Measurements from ENCODE around the gene SARS1. TPM values are rescaled to one million over a fixed set of nuclear protein-coding genes. Genes with fewer than 3 reads are reported as not detected.

The SARS1 gene
- total and polyA plus RNA-seq, 2 of the 13 experiments (the other 11 are each of a cell fraction or from before 2014, with no cell fraction given), result 103 to 134 TPM

- ChIA-PET POLR2A (interaction anchor here (0.7 to 1.8 kb wide), 3 partner anchors 12 to 134 kb away, joined by 3 to 6 read pairs (median 4); partner anchors contain the start of gene SORT1), CTCF (ENCODE audit: low intra/inter-chr PET ratio, low total read pairs) (interaction anchor here (0.6 to 3.0 kb wide), 16 partner anchors 11 to 435 kb away, joined by 3 to 76 read pairs (median 6); partner anchors contain the start of genes CELSR2, CYB561D1, PSRC1 and SORT1)
- intact Hi-C loops (cut with micrococcal nuclease; ENCODE audit: unreplicated experiment) (loop anchor here (1.0 to 5.0 kb wide), 6 partner anchors 11 to 171 kb away; partner anchors contain the start of genes PSRC1 and TMEM167B), in situ Hi-C loops (cut with HindIII; ENCODE audit: extremely low pct_ligation_motif_present, low pct_unique_long_range_greater_than_20kb) (loop anchor here (5.0 to 10.0 kb wide), 3 partner anchors 61 to 271 kb away; partner anchors contain the start of gene GPR61)
- no TSS peak for BruUV-seq (replicated peaks)
- H4K20me1 ChIP-seq (ENCODE audit: insufficient read depth, low read length), result no peaks in the 10 kb centered on the region
- H3K79me2 ChIP-seq (ENCODE audit: insufficient read depth, low read length), result no peaks in the 10 kb centered on the region
- FAIRE-seq (peak; percentile 91), DNase-seq (ENCODE audit: low spot score) (peak; percentile 93), ATAC-seq (peak; percentile 99)
- no peak overlapping the region for H3K27ac ChIP-seq (ENCODE audit: extremely low read length, insufficient read depth, low read length)
- H2AFZ ChIP-seq (ENCODE audit: low read length), result no peak overlapping the region
- no peak overlapping the region for H3K4me3 ChIP-seq (replicated peaks in 1 of 3; ENCODE audit: insufficient read depth in 1 of 3, low read depth in 2 of 3, low read length in 3 of 3)
- no peaks in the 10 kb centered on the region for H3K27me3 ChIP-seq (ENCODE audit: control insufficient read depth in 1 of 2, insufficient read depth in 2 of 2, low read length in 2 of 2)
- peaks cover 3 to 16% of the 10 kb centered on the region in 2 experiments; a peak in 4 of 5 replicates for H3K36me3 ChIP-seq (replicated peaks in 1 of 2; ENCODE audit: control insufficient read depth in 1 of 2, insufficient read depth in 2 of 2, low read length in 2 of 2)
- no peak overlapping the region for H3K4me2 ChIP-seq (ENCODE audit: low read depth, low read length)
- no peak overlapping the region for H3K9ac ChIP-seq (ENCODE audit: insufficient read depth, low read depth, low read length)
- 33% methylated on average over 12 of the region's 29 CpGs for WGBS (ENCODE audit: low lambda C conversion rate)
- no peaks in the 10 kb centered on the region for H3K4me1 ChIP-seq (ENCODE audit: insufficient read depth, low read length)
- no peaks in the 10 kb centered on the region for H3K9me3 ChIP-seq (ENCODE audit: low read length)
- TF ChIP-seq ZNF556 (CRISPR knock-in tag; IDR thresholded peaks at IDR 0.05; ENCODE audit: borderline replicate concordance) (peak; percentile 94), PRDM15 (CRISPR knock-in tag; IDR thresholded peaks at IDR 0.05) (no peak), HNF1B (CRISPR knock-in tag; IDR thresholded peaks at IDR 0.05) (peak; percentile 95), ETV5 (CRISPR knock-in tag; IDR thresholded peaks at IDR 0.05; ENCODE audit: borderline replicate concordance) (peak; percentile 48; the same call in 1 of the 2 replicates), FOXP4 (CRISPR knock-in tag; IDR thresholded peaks at IDR 0.05) (0 out of 2 replicates have a peak, but pooled peaks have one; percentile 33), ZNF749 (CRISPR knock-in tag; IDR thresholded peaks at IDR 0.05; ENCODE audit: borderline replicate concordance) (no peak), SIN3B (IDR thresholded peaks at IDR 0.05; ENCODE audit: low read length) (peak; percentile 51; the same call in 1 of the 2 replicates)
Measured at GRCh38 chr1:109263597-109264378, 50.1 kb downstream of the SARS1 start.

Measured in HepG2 (cell line).